ENCODE measurements around the gene ESYT2.
"Not testable (repeated sequence)": the region's sequence is repeated elsewhere in the genome, so short reads cannot be mapped to it uniquely, and the experiment has no call there.

Gene ESYT2

GRCh38 chr7:158699341-158699740 is 130.0 kb downstream of the ESYT2 start:
- DNase-seq, result no peak

- DNase-seq, result no peak
These were observed 130.6 kb downstream of the ESYT2 start for GRCh38 chr7:158698657-158699195.

- not testable (repeated sequence) for DNase-seq
These were observed 131.7 kb downstream of the ESYT2 start for GRCh38 chr7:158697597-158697996.

GRCh38 chr7:158695726-158696452 is 133.4 kb downstream of the ESYT2 start:
- peak in 41 of 56 donors; percentile 3 to 74 (median 30) for DNase-seq

- DNase-seq, result no peak
These were observed 134.3 kb downstream of the ESYT2 start for GRCh38 chr7:158695056-158695455.

DNA sequence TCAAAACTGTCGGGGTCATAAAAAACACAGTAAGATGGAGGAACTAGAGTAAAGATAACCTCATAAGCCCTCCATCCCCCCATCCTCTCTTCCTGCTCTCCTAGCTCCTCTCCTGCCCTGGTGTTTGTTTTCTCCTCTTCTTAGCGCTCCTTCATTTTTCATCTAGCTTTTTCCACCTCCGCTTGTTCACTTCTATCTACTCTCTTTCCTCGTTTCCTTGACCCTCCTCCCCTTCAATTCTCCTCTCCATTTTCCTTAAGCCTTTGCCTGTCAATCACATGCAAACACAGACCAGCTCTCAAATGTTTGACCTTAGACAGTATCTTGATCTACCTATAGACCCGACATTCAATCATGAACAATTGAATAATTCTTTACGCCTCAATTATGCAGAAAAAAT is 134.7 kb downstream of the ESYT2 start:
- no peak for DNase-seq

GRCh38 chr7:158689488-158689887 is 139.8 kb downstream of the ESYT2 start:
- DNase-seq, result peak in 4 of 56 donors; percentile 5 to 9 (median 7)

DNA sequence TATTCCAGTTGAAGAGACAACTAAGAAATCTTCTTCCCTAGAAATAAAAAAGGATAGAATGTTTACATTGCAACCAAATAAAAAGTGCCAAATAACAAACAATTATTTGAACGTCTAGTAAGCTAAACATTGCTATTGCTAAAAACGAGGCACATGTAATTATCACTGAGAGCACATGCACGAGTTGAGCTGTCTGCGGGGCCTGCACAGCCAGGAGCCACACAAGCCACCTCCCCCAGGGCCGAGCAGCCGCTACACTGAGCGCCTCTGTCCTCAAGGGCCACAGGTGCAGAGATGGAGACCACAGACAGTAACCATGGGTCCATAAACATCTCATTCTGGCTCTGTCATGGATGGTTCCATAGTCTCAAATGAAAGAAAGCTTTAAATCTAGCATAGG is 141.9 kb downstream of the ESYT2 start:
- DNase-seq, result no peak

GRCh38 chr7:158685693-158686092 is 143.6 kb downstream of the ESYT2 start:
- no peak for DNase-seq

- DNase-seq, result no peak
These were observed 145.0 kb downstream of the ESYT2 start for GRCh38 chr7:158684329-158684728.

DNA sequence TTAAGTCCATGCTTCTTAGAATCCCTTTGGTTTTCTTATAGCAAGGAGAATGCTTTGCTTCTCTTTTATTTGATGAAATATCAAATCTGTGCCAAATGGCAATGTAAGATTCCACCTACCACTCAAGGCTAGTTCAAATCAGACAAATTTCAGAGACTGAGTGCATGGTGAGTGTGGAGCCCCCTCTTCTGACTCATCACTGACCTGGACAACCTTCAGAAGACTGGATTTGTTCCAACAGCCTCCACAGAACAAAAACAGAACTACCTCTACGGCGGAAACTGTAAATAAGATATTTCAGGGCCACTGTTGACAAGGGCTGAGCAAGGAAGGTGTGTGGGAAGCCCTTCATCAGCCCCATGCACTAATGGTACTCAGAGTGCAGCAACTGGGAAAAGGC is 145.8 kb downstream of the ESYT2 start:
- DNase-seq, result no peak

DNA sequence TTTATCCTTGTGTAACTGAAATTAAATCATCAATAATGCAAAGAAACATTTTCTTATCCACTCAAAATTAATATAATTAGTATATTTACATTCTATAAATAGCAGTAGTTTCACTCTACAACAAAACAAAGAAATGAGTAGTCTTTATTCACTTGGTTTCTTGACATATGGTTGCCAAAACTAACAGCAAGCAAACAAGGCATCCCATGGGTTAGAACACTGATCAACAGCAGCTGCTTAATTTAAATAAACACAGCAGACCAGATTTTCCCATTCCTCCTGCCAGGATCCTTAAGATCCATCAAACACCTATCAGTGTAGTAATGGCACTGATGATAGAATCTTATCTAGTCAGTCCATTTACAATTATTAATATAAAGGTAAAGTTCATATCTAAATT is 146.9 kb downstream of the ESYT2 start:
- no peak for DNase-seq
